ENCODE results near the gene TM9SF1. TPM values are rescaled to one million over a fixed set of nuclear protein-coding genes. Genes with fewer than 3 reads are reported as not detected.

TM9SF1 gene
- total and polyA plus RNA-seq, 10 of the 15 experiments (the other 5 are each of a cell fraction or from before 2014, with no cell fraction given): 7.2 to 39.2 (median 17.6) TPM

GRCh38 chr14:24160499-24160849 is 34.8 kb downstream of the TM9SF1 start:
- FAIRE-seq (no peak), DNase-seq (ENCODE audit: low read depth, low spot score) (no peak), ATAC-seq (no peak)
- Histone ChIP-seq H3K4me2 (ENCODE audit: control insufficient read depth, insufficient read depth) (peak overlapping the region; percentile 9), H3K4me1 (ENCODE audit: control insufficient read depth, insufficient read depth, low read length) (peaks cover 37% of the 10 kb centered on the region), H3K36me3 (ENCODE audit: control insufficient read depth in 2 of 2, insufficient read depth in 2 of 2, low read length in 1 of 2) (peaks cover 39 to 47% of the 10 kb centered on the region in 2 experiments), H3K27me3 (replicated peaks in 1 of 2; ENCODE audit: control insufficient read depth in 2 of 2, insufficient read depth in 2 of 2, low read length in 1 of 2) (no peaks in the 10 kb centered on the region), H4K20me1 (ENCODE audit: control insufficient read depth, insufficient read depth) (no peaks in the 10 kb centered on the region), H3K9ac (ENCODE audit: control insufficient read depth, insufficient read depth, low read length) (peak overlapping the region; percentile 83), H3K9me3 (replicated peaks; ENCODE audit: control insufficient read depth, insufficient read depth, low read length) (no peaks in the 10 kb centered on the region), H3K27ac (ENCODE audit: control insufficient read depth, insufficient read depth) (peak overlapping the region; percentile 96), H2AFZ (ENCODE audit: control insufficient read depth, low read depth, low read length) (no peak overlapping the region; the same call in 1 of the 2 replicates), H3K4me3 (no peak overlapping the region), H3K79me2 (ENCODE audit: control insufficient read depth, insufficient read depth, low read length) (peaks cover 43% of the 10 kb centered on the region)
- SMC1A ChIA-PET (ENCODE audit: uncharacterized antibody, unreplicated experiment): interaction anchor here (0.7 to 4.9 kb wide), 21 partner anchors 9 to 147 kb away, joined by 3 to 54 read pairs (median 9); partner anchors contain the start of genes CIDEB, DCAF11, DHRS1 and EMC9
- RAD21 ChIA-PET (ENCODE audit: unreplicated experiment): interaction anchor here (0.8 to 4.5 kb wide), 23 partner anchors 10 to 148 kb away, joined by 3 to 60 read pairs (median 11); partner anchors contain the start of genes CHMP4A, CIDEB, DCAF11 and EMC9
- in situ Hi-C loops (cut with MboI) (no loop called here), intact Hi-C loops (cut with micrococcal nuclease; ENCODE audit: unreplicated experiment) (loop anchor here (1.0 kb wide), 1 partner anchor 53 kb away; the partner anchor contains the start of gene CHMP4A)
- WGBS (ENCODE audit: insufficient coverage, insufficient replicate concordance, low lambda C conversion rate, missing lambda C conversion rate): 84% methylated on average over 4 of the region's 4 CpGs
- CTCF ChIA-PET: interaction anchor here (0.8 to 4.2 kb wide), 32 partner anchors 10 to 529 kb away, joined by 3 to 63 read pairs (median 6); partner anchors contain the start of genes CARMIL3, CHMP4A, CIDEB and DCAF11
- TSS peak; percentile 89 for BruUV-seq (replicated peaks)
- POLR2A ChIA-PET: interaction anchor here (1.0 to 4.8 kb wide), 19 partner anchors 10 to 139 kb away, joined by 4 to 99 read pairs (median 14); partner anchors contain the start of genes CHMP4A, DCAF11, DHRS1 and EMC9
- TF ChIP-seq BHLHE40 (IDR thresholded peaks at IDR 0.05; ENCODE audit: borderline replicate concordance in 1 of 2, low read depth in 2 of 2, low read length in 1 of 2): no peak
- no peak for TF ChIP-seq RBBP5 (conservative IDR thresholded peaks at IDR 0.05)
- TF ChIP-seq TAF1 (IDR thresholded peaks at IDR 0.05; ENCODE audit: borderline replicate concordance, low read depth, low read length): no peak
- TF ChIP-seq RB1 (IDR thresholded peaks at IDR 0.05; ENCODE audit: borderline replicate concordance): no peak
- TF ChIP-seq MAX (IDR thresholded peaks at IDR 0.05; ENCODE audit: low read depth, low read length): no peak
- no peak for TF ChIP-seq BCL11A (IDR thresholded peaks at IDR 0.05; ENCODE audit: low read depth, low read length)
- no peak for TF ChIP-seq SRF (IDR thresholded peaks at IDR 0.05; ENCODE audit: low read depth in 2 of 2, low read length in 2 of 2)
- TF ChIP-seq RAD21 (IDR thresholded peaks at IDR 0.05; ENCODE audit: insufficient read depth, low read depth, low read length): no peak
- no peak for TF ChIP-seq CHD4 (IDR thresholded peaks at IDR 0.05)
- no peak for TF ChIP-seq NFYA (IDR thresholded peaks at IDR 0.05; ENCODE audit: borderline replicate concordance, low read depth, low read length)
- no peak for TF ChIP-seq EP300 (IDR thresholded peaks at IDR 0.05; ENCODE audit: borderline replicate concordance in 1 of 2, control insufficient read depth in 1 of 2, low read depth in 2 of 2, low read length in 2 of 2)
- TF ChIP-seq RUNX3 (IDR thresholded peaks at IDR 0.05; ENCODE audit: low read length): no peak
- TF ChIP-seq ZNF24 (IDR thresholded peaks at IDR 0.05): no peak
- no peak for TF ChIP-seq TCF3 (IDR thresholded peaks at IDR 0.05; ENCODE audit: borderline replicate concordance, insufficient read depth, low read depth, low read length)

Measured in GM12878 (cell line).